ENCODE measurements around the gene PPIE. TPM values are rescaled to one million over a fixed set of nuclear protein-coding genes. Genes with fewer than 3 reads are reported as not detected.

Gene PPIE
- total and polyA plus RNA-seq, 2 of the 8 experiments (the other 6 are each of a cell fraction or from before 2014, with no cell fraction given), result 38.9 to 56.1 TPM

- H3K56ac ChIP-seq (replicated peaks; ENCODE audit: insufficient read length, low read depth, low read length), result no peak overlapping the region
- no peak overlapping the region for H4K8ac ChIP-seq (ENCODE audit: extremely low read depth, insufficient read depth, low read length)
- no peaks in the 10 kb centered on the region for H3K79me2 ChIP-seq (ENCODE audit: control insufficient read depth in 1 of 2, insufficient read depth in 2 of 2, low read length in 2 of 2)
- no peak overlapping the region for H2BK120ac ChIP-seq (replicated peaks; ENCODE audit: low read depth, low read length)
- H3K4me3 ChIP-seq (ENCODE audit: extremely low read depth in 1 of 4, insufficient read depth in 2 of 4, low read depth in 3 of 4, low read length in 4 of 4), result no peak overlapping the region
- H4K20me1 ChIP-seq (replicated peaks in 1 of 2; ENCODE audit: control insufficient read depth in 1 of 2, insufficient read depth in 2 of 2, low read length in 2 of 2), result no peaks in the 10 kb centered on the region
- no peak overlapping the region for H3K18ac ChIP-seq (ENCODE audit: extremely low read depth, low read length)
- TF ChIP-seq TCF12 (IDR thresholded peaks at IDR 0.05; ENCODE audit: low read depth, low read length) (no peak), PHF8 (conservative IDR thresholded peaks at IDR 0.05; ENCODE audit: low read depth, low read length) (no peak), YY1 (IDR thresholded peaks at IDR 0.05; ENCODE audit: low read depth, low read length) (no peak), BCL11A (IDR thresholded peaks at IDR 0.05; ENCODE audit: low read depth in 2 of 2, low read length in 2 of 2) (no peak)
- no peak overlapping the region for H4K91ac ChIP-seq (replicated peaks; ENCODE audit: insufficient read length, low read length)
- no peak for DNase-seq (ENCODE audit: low read depth in 1 of 2, low spot score in 2 of 2)
- no peak overlapping the region; a peak in 1 of 4 replicates for H3K4me2 ChIP-seq (ENCODE audit: insufficient read depth in 1 of 2, low read depth in 2 of 2, low read length in 2 of 2)
- H2AFZ ChIP-seq (ENCODE audit: low read length), result no peak overlapping the region
- H3K23me2 ChIP-seq (ENCODE audit: low read depth, low read length), result peaks cover 10% of the 10 kb centered on the region
- H3K27ac ChIP-seq (ENCODE audit: low read depth, low read length), result no peak overlapping the region
- no peak overlapping the region for H2BK15ac ChIP-seq (ENCODE audit: low read length)
- peaks cover 0 to 7% (median 2%) of the 10 kb centered on the region in 4 experiments; a peak in 3 of 7 replicates for H3K4me1 ChIP-seq (replicated peaks in 1 of 4; ENCODE audit: control insufficient read depth in 3 of 4, insufficient read depth in 4 of 4, low read length in 3 of 4)
- H4K5ac ChIP-seq (ENCODE audit: insufficient read length, low read depth, low read length), result no peak overlapping the region
- H3K4ac ChIP-seq (replicated peaks; ENCODE audit: insufficient read length, low read depth, low read length), result no peak overlapping the region
- POLR2A ChIA-PET (ENCODE audit: partially characterized antibody), result interaction anchor here (1.0 to 1.7 kb wide), 2 partner anchors 84 to 89 kb away, joined by 3 to 4 read pairs; no protein-coding TSS in a partner anchor
- H3K79me1 ChIP-seq (ENCODE audit: low read depth, low read length), result no peaks in the 10 kb centered on the region; the same call in 1 of the 2 replicates
- no peak overlapping the region for H2BK20ac ChIP-seq (ENCODE audit: low read length)
- H3K27me3 ChIP-seq (replicated peaks in 1 of 4; ENCODE audit: control insufficient read depth in 3 of 4, extremely low read depth in 1 of 4, insufficient read depth in 3 of 4, low read length in 3 of 4), result peaks cover 4 to 51% (median 28%) of the 10 kb centered on the region in 4 experiments
- H2AK5ac ChIP-seq (ENCODE audit: low read depth, low read length), result no peak overlapping the region
- H3K36me3 ChIP-seq (ENCODE audit: control insufficient read depth in 2 of 4, insufficient read depth in 4 of 4, low read length in 3 of 4), result peaks cover 5 to 16% (median 7%) of the 10 kb centered on the region in 4 experiments; a peak in 5 of 8 replicates
- no peak overlapping the region for H3K23ac ChIP-seq (ENCODE audit: insufficient read length)
- no peak overlapping the region for H2BK5ac ChIP-seq (ENCODE audit: low read depth, low read length)
- H3K14ac ChIP-seq (ENCODE audit: insufficient read length), result no peak overlapping the region
- WGBS, 2 experiments (ENCODE audit: extremely low coverage in 1 of 2, insufficient coverage in 1 of 2, insufficient read length in 1 of 2, insufficient replicate concordance in 2 of 2, low coverage in 1 of 2, low lambda C conversion rate in 2 of 2, missing lambda C conversion rate in 1 of 2), result 86% methylated on average over 9 of the region's 9 CpGs; no CpG with 5 or more reads in 1 of the 2 experiments
- H3K9ac ChIP-seq (replicated peaks in 1 of 4; ENCODE audit: extremely low read depth in 1 of 4, low read depth in 3 of 4, low read length in 3 of 4), result no peak overlapping the region
- H2BK12ac ChIP-seq (ENCODE audit: low read depth, low read length), result no peak overlapping the region
- FAIRE-seq, result no peak
- no peaks in the 10 kb centered on the region; a peak in 1 of 4 replicates for H3K9me3 ChIP-seq (ENCODE audit: insufficient read depth in 2 of 2, low read depth in 1 of 2, low read length in 1 of 2)
- CTCF ChIA-PET (ENCODE audit: partially characterized antibody), result interaction anchor here (0.7 to 3.1 kb wide), 5 partner anchors 12 to 128 kb away, joined by 3 to 17 read pairs (median 3); partner anchors contain the start of gene NT5C1A
Observed at GRCh38 chr1:39737546-39738169, 1.0 kb upstream of the PPIE start.
